ENCODE measurements around the gene ARL14. TPM values are rescaled to one million over a fixed set of nuclear protein-coding genes. Genes with fewer than 3 reads are reported as not detected.

Gene ARL14
- total RNA-seq, result not detected in 2 replicates
- long read RNA-seq, result 0 reads

- DNase-seq (ENCODE audit: extremely low spot score, unreplicated experiment), result no peak
- no peaks in the 10 kb centered on the region for H3K9me3 Mint-ChIP-seq (ENCODE audit: unreplicated experiment)
- TF ChIP-seq, protein P1, sequence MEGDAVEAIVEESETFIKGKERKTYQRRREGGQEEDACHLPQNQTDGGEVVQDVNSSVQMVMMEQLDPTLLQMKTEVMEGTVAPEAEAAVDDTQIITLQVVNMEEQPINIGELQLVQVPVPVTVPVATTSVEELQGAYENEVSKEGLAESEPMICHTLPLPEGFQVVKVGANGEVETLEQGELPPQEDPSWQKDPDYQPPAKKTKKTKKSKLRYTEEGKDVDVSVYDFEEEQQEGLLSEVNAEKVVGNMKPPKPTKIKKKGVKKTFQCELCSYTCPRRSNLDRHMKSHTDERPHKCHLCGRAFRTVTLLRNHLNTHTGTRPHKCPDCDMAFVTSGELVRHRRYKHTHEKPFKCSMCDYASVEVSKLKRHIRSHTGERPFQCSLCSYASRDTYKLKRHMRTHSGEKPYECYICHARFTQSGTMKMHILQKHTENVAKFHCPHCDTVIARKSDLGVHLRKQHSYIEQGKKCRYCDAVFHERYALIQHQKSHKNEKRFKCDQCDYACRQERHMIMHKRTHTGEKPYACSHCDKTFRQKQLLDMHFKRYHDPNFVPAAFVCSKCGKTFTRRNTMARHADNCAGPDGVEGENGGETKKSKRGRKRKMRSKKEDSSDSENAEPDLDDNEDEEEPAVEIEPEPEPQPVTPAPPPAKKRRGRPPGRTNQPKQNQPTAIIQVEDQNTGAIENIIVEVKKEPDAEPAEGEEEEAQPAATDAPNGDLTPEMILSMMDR (IDR thresholded peaks at IDR 0.05), result no peak
- H3K36me3 Mint-ChIP-seq (ENCODE audit: unreplicated experiment), result no peaks in the 10 kb centered on the region
- no peaks in the 10 kb centered on the region for H3K27me3 Mint-ChIP-seq (ENCODE audit: unreplicated experiment)
- H3K27ac Mint-ChIP-seq (ENCODE audit: unreplicated experiment), result no peak within 1 kb of the TSS
- H3K4me3 Mint-ChIP-seq (ENCODE audit: unreplicated experiment), result no peak within 1 kb of the TSS
- H3K4me1 Mint-ChIP-seq (ENCODE audit: unreplicated experiment), result peaks cover 22% of the 10 kb centered on the region
These were observed at the start of gene ARL14 for GRCh38 chr3:160676547-160677303. TSS of gene ARL14 (plus strand) at chr3:160677160. CDS start at chr3:160677347, 187 bp downstream.

DNA sequence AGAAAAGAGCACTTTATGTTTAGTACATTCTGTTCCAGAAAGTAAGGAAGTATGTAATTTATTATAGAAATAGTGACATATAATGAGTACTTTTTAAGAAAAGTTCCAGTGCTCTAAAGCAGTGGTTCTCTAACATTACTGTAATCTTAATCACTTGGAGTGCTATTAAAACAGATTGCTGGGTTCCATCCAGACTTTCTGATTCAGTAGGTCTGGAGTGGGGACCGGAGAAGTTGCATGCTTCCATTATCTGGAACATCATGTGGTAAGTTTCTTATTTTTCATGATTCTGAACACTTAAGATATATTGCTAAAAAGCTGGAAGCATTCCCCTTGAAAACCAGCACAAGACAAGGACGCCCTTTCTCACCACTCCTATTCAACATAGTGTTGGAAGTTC lies 47.5 kb upstream of the ARL14 start:
- no peaks in the 10 kb centered on the region for H3K36me3 Mint-ChIP-seq (ENCODE audit: unreplicated experiment)
- no peaks in the 10 kb centered on the region for H3K9me3 Mint-ChIP-seq (ENCODE audit: unreplicated experiment)
- H3K27ac Mint-ChIP-seq (ENCODE audit: unreplicated experiment), result no peak overlapping the region
- TF ChIP-seq, protein P1 (IDR thresholded peaks at IDR 0.05), result no peak
- H3K27me3 Mint-ChIP-seq (ENCODE audit: unreplicated experiment), result no peaks in the 10 kb centered on the region
- DNase-seq (ENCODE audit: extremely low spot score, unreplicated experiment), result no peak
- no peak overlapping the region for H3K4me3 Mint-ChIP-seq (ENCODE audit: unreplicated experiment)
- H3K4me1 Mint-ChIP-seq (ENCODE audit: unreplicated experiment), result no peaks in the 10 kb centered on the region

DNA sequence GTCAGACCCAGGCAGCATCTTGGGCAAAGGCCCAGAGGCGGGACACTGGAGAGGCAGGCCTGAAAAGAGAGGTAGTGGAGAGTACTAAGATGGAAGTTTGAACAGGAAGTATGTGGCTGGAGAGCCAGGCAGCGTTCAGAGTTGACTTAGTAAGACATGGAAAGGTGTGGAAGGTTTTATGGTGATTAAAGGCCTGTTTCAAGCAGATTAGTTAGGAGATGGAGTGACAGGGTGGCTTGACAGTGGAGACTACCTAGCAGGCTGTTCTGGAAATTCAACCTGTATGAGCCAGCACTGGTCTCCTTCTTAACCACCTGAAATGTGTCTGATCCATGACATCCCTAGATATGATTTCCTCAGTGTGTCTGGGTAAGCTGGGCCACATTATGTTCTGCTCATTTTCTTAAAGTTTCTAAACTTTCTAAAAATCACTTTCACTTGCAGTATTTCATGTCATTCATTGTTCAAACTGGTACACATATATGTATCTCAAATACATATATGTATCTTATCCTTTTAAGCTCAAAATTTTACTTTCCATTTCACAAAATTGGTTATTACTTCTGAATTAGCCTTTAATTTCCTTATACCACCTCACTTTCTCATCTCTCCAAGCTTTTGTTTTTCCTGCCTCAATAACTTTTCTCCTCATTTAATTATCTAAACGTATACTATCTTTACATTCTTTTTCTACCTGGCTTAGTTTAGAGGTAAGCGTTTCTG lies 43.4 kb upstream of the ARL14 start:
- Mint-ChIP-seq H3K4me3 (ENCODE audit: unreplicated experiment) (no peak overlapping the region), H3K4me1 (ENCODE audit: unreplicated experiment) (peaks cover 4% of the 10 kb centered on the region), H3K36me3 (ENCODE audit: unreplicated experiment) (no peaks in the 10 kb centered on the region), H3K27me3 (ENCODE audit: unreplicated experiment) (no peaks in the 10 kb centered on the region), H3K9me3 (ENCODE audit: unreplicated experiment) (no peaks in the 10 kb centered on the region), H3K27ac (ENCODE audit: unreplicated experiment) (no peak overlapping the region)
- no peak for DNase-seq (ENCODE audit: extremely low spot score, unreplicated experiment)
- TF ChIP-seq, protein P1 (IDR thresholded peaks at IDR 0.05), result no peak

GRCh38 chr3:160635213-160635612 lies 41.7 kb upstream of the ARL14 start:
- Mint-ChIP-seq H3K9me3 (ENCODE audit: unreplicated experiment) (no peaks in the 10 kb centered on the region), H3K4me1 (ENCODE audit: unreplicated experiment) (peaks cover 4% of the 10 kb centered on the region), H3K36me3 (ENCODE audit: unreplicated experiment) (no peaks in the 10 kb centered on the region), H3K4me3 (ENCODE audit: unreplicated experiment) (no peak overlapping the region), H3K27me3 (ENCODE audit: unreplicated experiment) (no peaks in the 10 kb centered on the region), H3K27ac (ENCODE audit: unreplicated experiment) (no peak overlapping the region)
- TF ChIP-seq, protein P1 (IDR thresholded peaks at IDR 0.05), result no peak
- no peak for DNase-seq (ENCODE audit: extremely low spot score, unreplicated experiment)

DNA sequence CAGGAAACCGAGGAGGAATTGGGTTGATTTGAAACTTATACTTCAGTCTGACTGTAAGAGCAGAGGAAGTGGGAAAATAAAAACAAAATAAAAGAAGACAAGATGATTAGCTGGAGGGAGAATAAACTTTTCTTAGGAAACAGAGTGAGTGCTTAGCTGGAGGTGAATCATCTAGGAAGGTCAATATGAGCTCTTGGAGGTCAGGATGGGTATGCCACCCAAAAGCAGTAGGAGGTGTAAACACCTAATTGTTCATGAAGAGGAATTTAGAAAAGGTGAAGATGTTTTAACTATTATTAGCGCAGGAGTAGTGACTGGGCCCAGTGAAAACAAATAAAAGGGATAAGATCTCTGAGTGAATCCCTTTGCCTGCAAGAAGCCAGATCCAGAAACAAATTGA lies 39.9 kb upstream of the ARL14 start:
- Mint-ChIP-seq H3K36me3 (ENCODE audit: unreplicated experiment) (no peaks in the 10 kb centered on the region), H3K4me3 (ENCODE audit: unreplicated experiment) (no peak overlapping the region), H3K27ac (ENCODE audit: unreplicated experiment) (no peak overlapping the region), H3K27me3 (ENCODE audit: unreplicated experiment) (no peaks in the 10 kb centered on the region), H3K4me1 (ENCODE audit: unreplicated experiment) (peaks cover 9% of the 10 kb centered on the region), H3K9me3 (ENCODE audit: unreplicated experiment) (no peaks in the 10 kb centered on the region)
- DNase-seq (ENCODE audit: extremely low spot score, unreplicated experiment), result no peak
- TF ChIP-seq, protein P1 (IDR thresholded peaks at IDR 0.05), result no peak

Measured in osteocyte (in vitro differentiated cells).